HEK293 (cell line): Measurements from ENCODE around the gene ZNF681.

Source experiments
- CTCF ChIA-PET: fragments of 350-600 bp; formaldehyde crosslinking; extraction: SDS; loops from one replicate; lab custom pipeline; 2021; ENCODE audit warnings: antibody characterized with exemption; lab: Yijun Ruan, JAX
- POLR2A ChIA-PET: fragments of 300-600 bp; formaldehyde crosslinking; extraction: SDS; loops from one replicate; lab custom pipeline; 2020; ENCODE audit warnings: antibody characterized with exemption, inconsistent platforms; lab: Yijun Ruan, JAX
- H3K27ac ChIP-seq: fragments of 200-500 bp; sonication (Bioruptor generic); 2 replicates; pipeline ENCODE4 v1.5.1; 2014; ENCODE audit warnings: low read depth, low read length, control low read depth, inconsistent platforms; ENCODE audit errors: extremely low read depth
- H3K36me3 ChIP-seq, 2 experiments: fragments of 200-500 bp in 1 of 2; sonication (Bioruptor generic) in 1 of 2; 1 replicate in 1 of 2; 2 replicates in 1 of 2; pipeline ENCODE4 v1.5.1; 2014 to 2017; ENCODE audit warnings: inconsistent platforms in 2 of 2, low read length in 2 of 2; ENCODE audit not compliant: control insufficient read depth in 2 of 2, insufficient read depth in 1 of 2
- H3K4me1 ChIP-seq: fragments of 200-500 bp; sonication (Bioruptor generic); 2 replicates; pipeline ENCODE4 v1.5.1; 2014; ENCODE audit warnings: mild to moderate bottlenecking, low read length, inconsistent platforms; ENCODE audit not compliant: control insufficient read depth, insufficient read depth
- H3K4me3 ChIP-seq: 2 replicates; pipeline ENCODE4 v1.5.1; 2011; ENCODE audit warnings: low read depth, mild to moderate bottlenecking, control low read depth, low read length, moderate library complexity
- H3K9me3 ChIP-seq: fragments of 200-500 bp; sonication (Bioruptor generic); 2 replicates; pipeline ENCODE4 v1.5.1; 2014; ENCODE audit warnings: low read depth, low read length, inconsistent platforms; ENCODE audit not compliant: control insufficient read depth, insufficient read depth
- EGR2 ChIP-seq: fragments of 450-650 bp; formaldehyde crosslinking; IDR thresholded peaks from 2 replicates; pipeline ENCODE4 v1.5.1; 2016; ENCODE audit warnings: low read depth, missing biosample characterization, missing genetic modification characterization
- GLIS1 ChIP-seq: fragments of 450-650 bp; formaldehyde crosslinking; IDR thresholded peaks from 2 replicates; pipeline ENCODE4 v1.5.1; 2016; ENCODE audit warnings: missing biosample characterization, missing genetic modification characterization
- MZF1 ChIP-seq: fragments of 450-650 bp; formaldehyde crosslinking; IDR thresholded peaks from 2 replicates; pipeline ENCODE4 v1.5.1; 2017; ENCODE audit warnings: missing biosample characterization, missing genetic modification characterization, borderline replicate concordance
- ZBTB8A ChIP-seq: fragments of 450-650 bp; formaldehyde crosslinking; IDR thresholded peaks from 2 replicates; pipeline ENCODE4 v1.5.1; 2016; ENCODE audit warnings: missing biosample characterization, missing genetic modification characterization
- ZNF112 ChIP-seq: fragments of 450-650 bp; formaldehyde crosslinking; IDR thresholded peaks from 2 replicates; pipeline ENCODE4 v1.5.0; 2017; ENCODE audit warnings: missing biosample characterization, missing genetic modification characterization
- ZNF155 ChIP-seq: fragments of 450-650 bp; formaldehyde crosslinking; IDR thresholded peaks from 2 replicates; pipeline ENCODE4 v1.5.1; 2016; ENCODE audit warnings: missing biosample characterization, missing genetic modification characterization
- ZNF169 ChIP-seq: fragments of 450-650 bp; formaldehyde crosslinking; IDR thresholded peaks from 2 replicates; pipeline ENCODE4 v1.5.1; 2016; ENCODE audit warnings: missing biosample characterization, missing genetic modification characterization
- ZNF175 ChIP-seq: fragments of 450-650 bp; formaldehyde crosslinking; IDR thresholded peaks from 2 replicates; pipeline ENCODE4 v1.5.1; 2016; ENCODE audit warnings: missing biosample characterization, missing genetic modification characterization
- ZNF202 ChIP-seq: fragments of 450-650 bp; formaldehyde crosslinking; IDR thresholded peaks from 2 replicates; pipeline ENCODE4 v1.5.1; 2016; ENCODE audit warnings: missing biosample characterization, missing genetic modification characterization, borderline replicate concordance
- ZNF211 ChIP-seq: fragments of 450-650 bp; formaldehyde crosslinking; IDR thresholded peaks from 2 replicates; pipeline ENCODE4 v1.5.1; 2016; ENCODE audit warnings: low read depth, missing biosample characterization, missing genetic modification characterization
- ZNF214 ChIP-seq: fragments of 450-650 bp; formaldehyde crosslinking; IDR thresholded peaks from 2 replicates; pipeline ENCODE4 v1.5.1; 2017; ENCODE audit warnings: missing biosample characterization, mild to moderate bottlenecking, missing genetic modification characterization, borderline replicate concordance
- ZNF530 ChIP-seq: fragments of 450-650 bp; formaldehyde crosslinking; IDR thresholded peaks from 2 replicates; pipeline ENCODE4 v1.5.1; 2016; ENCODE audit warnings: low read depth, missing biosample characterization, missing genetic modification characterization
- ZNF548 ChIP-seq: fragments of 450-650 bp; formaldehyde crosslinking; IDR thresholded peaks from 2 replicates; pipeline ENCODE4 v1.5.1; 2016; ENCODE audit warnings: missing biosample characterization, missing genetic modification characterization
- ZNF580 ChIP-seq: fragments of 450-650 bp; formaldehyde crosslinking; IDR thresholded peaks from 2 replicates; pipeline ENCODE4 v1.5.1; 2016; ENCODE audit warnings: missing biosample characterization, missing genetic modification characterization
- ZNF585B ChIP-seq: fragments of 450-650 bp; formaldehyde crosslinking; IDR thresholded peaks from 2 replicates; pipeline ENCODE4 v1.5.1; 2016; ENCODE audit warnings: missing biosample characterization, missing genetic modification characterization
- ZNF639 ChIP-seq: fragments of 450-650 bp; formaldehyde crosslinking; IDR thresholded peaks from 2 replicates; pipeline ENCODE4 v1.5.1; 2016; ENCODE audit warnings: missing biosample characterization, missing genetic modification characterization
- ZNF654 ChIP-seq: fragments of 450-650 bp; formaldehyde crosslinking; IDR thresholded peaks from 2 replicates; pipeline ENCODE4 v1.5.1; 2016; ENCODE audit warnings: low read depth, missing biosample characterization, missing genetic modification characterization
- ZNF677 ChIP-seq: fragments of 450-650 bp; IDR thresholded peaks from 2 replicates; pipeline ENCODE4 v1.5.0; 2018; ENCODE audit warnings: missing biosample characterization, mild to moderate bottlenecking, missing genetic modification characterization, moderate library complexity
- ZSCAN5A ChIP-seq: fragments of 450-650 bp; formaldehyde crosslinking; IDR thresholded peaks from 2 replicates; pipeline ENCODE4 v1.5.1; 2016; ENCODE audit warnings: missing biosample characterization, missing genetic modification characterization
- TF ChIP-seq, protein P1 (sequence below): fragments of 450-650 bp; formaldehyde crosslinking; IDR thresholded peaks from 2 replicates; pipeline ENCODE4 v1.5.1; 2016; ENCODE audit warnings: missing biosample characterization, missing genetic modification characterization
- TF ChIP-seq, protein P2 (sequence below): fragments of 450-650 bp; formaldehyde crosslinking; IDR thresholded peaks from 2 replicates; pipeline ENCODE4 v1.5.1; 2016; ENCODE audit warnings: missing biosample characterization, missing genetic modification characterization
- TF ChIP-seq, protein P3 (sequence below): fragments of 450-650 bp; formaldehyde crosslinking; IDR thresholded peaks from 2 replicates; pipeline ENCODE4 v1.5.1; 2016; ENCODE audit warnings: missing biosample characterization, missing genetic modification characterization

The ZNF681 gene

GRCh38 chr19:23716792-23717191 is 41.9 kb downstream of the ZNF681 start (continued):
- TF ChIP-seq, protein P1, sequence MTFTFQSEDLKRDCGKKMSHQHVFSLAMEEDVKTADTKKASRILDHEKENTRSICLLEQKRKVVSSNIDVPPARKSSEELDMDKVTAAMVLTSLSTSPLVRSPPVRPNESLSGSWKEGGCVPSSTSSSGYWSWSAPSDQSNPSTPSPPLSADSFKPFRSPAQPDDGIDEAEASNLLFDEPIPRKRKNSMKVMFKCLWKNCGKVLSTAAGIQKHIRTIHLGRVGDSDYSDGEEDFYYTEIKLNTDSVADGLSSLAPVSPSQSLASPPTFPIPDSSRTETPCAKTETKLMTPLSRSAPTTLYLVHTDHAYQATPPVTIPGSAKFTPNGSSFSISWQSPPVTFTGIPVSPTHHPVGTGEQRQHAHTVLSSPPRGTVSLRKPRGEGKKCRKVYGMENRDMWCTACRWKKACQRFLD (tag by site-specific recombination), result no peak
- TF ChIP-seq ZNF214 (no peak), MZF1 (no peak), ZNF112 (tag by site-specific recombination) (no peak), ZNF580 (tag by site-specific recombination) (no peak), GLIS1 (no peak), ZNF548 (tag by site-specific recombination) (no peak)
- TF ChIP-seq, protein P2, sequence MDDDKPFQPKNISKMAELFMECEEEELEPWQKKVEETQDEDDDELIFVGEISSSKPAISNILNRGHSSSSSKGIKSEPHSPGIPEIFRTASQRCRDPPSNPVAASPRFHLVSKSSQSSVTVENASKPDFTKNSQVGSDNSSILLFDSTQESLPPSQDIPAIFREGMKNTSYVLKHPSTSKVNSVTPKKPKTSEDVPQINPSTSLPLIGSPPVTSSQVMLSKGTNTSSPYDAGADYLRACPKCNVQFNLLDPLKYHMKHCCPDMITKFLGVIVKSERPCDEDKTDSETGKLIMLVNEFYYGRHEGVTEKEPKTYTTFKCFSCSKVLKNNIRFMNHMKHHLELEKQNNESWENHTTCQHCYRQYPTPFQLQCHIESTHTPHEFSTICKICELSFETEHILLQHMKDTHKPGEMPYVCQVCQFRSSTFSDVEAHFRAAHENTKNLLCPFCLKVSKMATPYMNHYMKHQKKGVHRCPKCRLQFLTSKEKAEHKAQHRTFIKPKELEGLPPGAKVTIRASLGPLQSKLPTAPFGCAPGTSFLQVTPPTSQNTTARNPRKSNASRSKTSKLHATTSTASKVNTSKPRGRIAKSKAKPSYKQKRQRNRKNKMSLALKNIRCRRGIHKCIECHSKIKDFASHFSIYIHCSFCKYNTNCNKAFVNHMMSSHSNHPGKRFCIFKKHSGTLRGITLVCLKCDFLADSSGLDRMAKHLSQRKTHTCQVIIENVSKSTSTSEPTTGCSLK, result no peak

GRCh38 chr19:23709347-23709746 is 49.3 kb downstream of the ZNF681 start:
- POLR2A ChIA-PET, result no interaction called here
- H3K27ac ChIP-seq, result no peak overlapping the region
- no peaks in the 10 kb centered on the region for H3K9me3 ChIP-seq
- no peak for TF ChIP-seq ZNF654 (tag by site-specific recombination)
- H3K4me1 ChIP-seq, result no peaks in the 10 kb centered on the region
- no peaks in the 10 kb centered on the region for H3K36me3 ChIP-seq
- no peak overlapping the region for H3K4me3 ChIP-seq
- CTCF ChIA-PET, result interaction anchor here (0.6 kb wide), 2 partner anchors 91 to 337 kb away, joined by 3 to 4 read pairs; no protein-coding TSS in a partner anchor

- TF ChIP-seq ZNF175 (tag by site-specific recombination) (no peak), ZNF639 (tag by site-specific recombination) (no peak), EGR2 (tag by site-specific recombination) (no peak), ZNF155 (no peak), ZBTB8A (no peak), ZNF211 (tag by site-specific recombination) (no peak), ZNF585B (no peak), ZNF169 (tag by site-specific recombination) (no peak)
These were observed 52.0 kb downstream of the ZNF681 start for GRCh38 chr19:23706657-23707056.

GRCh38 chr19:23699521-23699860 is 59.2 kb downstream of the ZNF681 start:
- Histone ChIP-seq H3K4me1 (no peaks in the 10 kb centered on the region), H3K9me3 (no peaks in the 10 kb centered on the region), H3K36me3 (no peaks in the 10 kb centered on the region), H3K27ac (no peak overlapping the region), H3K4me3 (no peak overlapping the region)
- ChIA-PET CTCF (interaction anchor here (0.6 kb wide), 2 partner anchors 90 to 101 kb away, joined by 4 to 6 read pairs; no protein-coding TSS in a partner anchor), POLR2A (interaction anchor here (1.0 to 1.6 kb wide), 2 partner anchors 12 to 304 kb away, joined by 3 to 11 read pairs; partner anchors contain the start of genes ZNF675 and ZNF91)
- TF ChIP-seq ZNF639 (tag by site-specific recombination), result no peak
- TF ChIP-seq ZNF530, result no peak
- no peak for TF ChIP-seq ZNF677 (tag by site-specific recombination)
- TF ChIP-seq, protein P3, sequence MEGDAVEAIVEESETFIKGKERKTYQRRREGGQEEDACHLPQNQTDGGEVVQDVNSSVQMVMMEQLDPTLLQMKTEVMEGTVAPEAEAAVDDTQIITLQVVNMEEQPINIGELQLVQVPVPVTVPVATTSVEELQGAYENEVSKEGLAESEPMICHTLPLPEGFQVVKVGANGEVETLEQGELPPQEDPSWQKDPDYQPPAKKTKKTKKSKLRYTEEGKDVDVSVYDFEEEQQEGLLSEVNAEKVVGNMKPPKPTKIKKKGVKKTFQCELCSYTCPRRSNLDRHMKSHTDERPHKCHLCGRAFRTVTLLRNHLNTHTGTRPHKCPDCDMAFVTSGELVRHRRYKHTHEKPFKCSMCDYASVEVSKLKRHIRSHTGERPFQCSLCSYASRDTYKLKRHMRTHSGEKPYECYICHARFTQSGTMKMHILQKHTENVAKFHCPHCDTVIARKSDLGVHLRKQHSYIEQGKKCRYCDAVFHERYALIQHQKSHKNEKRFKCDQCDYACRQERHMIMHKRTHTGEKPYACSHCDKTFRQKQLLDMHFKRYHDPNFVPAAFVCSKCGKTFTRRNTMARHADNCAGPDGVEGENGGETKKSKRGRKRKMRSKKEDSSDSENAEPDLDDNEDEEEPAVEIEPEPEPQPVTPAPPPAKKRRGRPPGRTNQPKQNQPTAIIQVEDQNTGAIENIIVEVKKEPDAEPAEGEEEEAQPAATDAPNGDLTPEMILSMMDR (tag by site-specific recombination), result no peak
- no peak for TF ChIP-seq ZNF202 (tag by site-specific recombination)
- TF ChIP-seq ZSCAN5A (tag by site-specific recombination), result no peak

More at GRCh38 chr19:23706657-23707056, 52.0 kb downstream of the ZNF681 start:
- Histone ChIP-seq H3K4me1 (no peaks in the 10 kb centered on the region), H3K9me3 (no peaks in the 10 kb centered on the region), H3K27ac (no peak overlapping the region), H3K36me3 (no peaks in the 10 kb centered on the region), H3K4me3 (no peak overlapping the region)
- CTCF ChIA-PET, result no interaction called here
- POLR2A ChIA-PET, result no interaction called here
